22Rv1 (cell line): ENCODE data around the gene ABCB8.

Experiments
- H3K27ac ChIP-seq: fragments of 450-650 bp; 2 replicates; pipeline ENCODE4 v1.5.1; 2017
- ZFX ChIP-seq: fragments of 450-650 bp; IDR thresholded peaks from 2 replicates; pipeline ENCODE4 v1.6.1; 2017; ENCODE audit warnings: antibody characterized with exemption, borderline replicate concordance
- TF ChIP-seq, protein P1 (sequence below): fragments of 450-650 bp; IDR thresholded peaks from 2 replicates; pipeline ENCODE4 v1.5.1; 2017; ENCODE audit warnings: mild to moderate bottlenecking

The ABCB8 gene

DNA sequence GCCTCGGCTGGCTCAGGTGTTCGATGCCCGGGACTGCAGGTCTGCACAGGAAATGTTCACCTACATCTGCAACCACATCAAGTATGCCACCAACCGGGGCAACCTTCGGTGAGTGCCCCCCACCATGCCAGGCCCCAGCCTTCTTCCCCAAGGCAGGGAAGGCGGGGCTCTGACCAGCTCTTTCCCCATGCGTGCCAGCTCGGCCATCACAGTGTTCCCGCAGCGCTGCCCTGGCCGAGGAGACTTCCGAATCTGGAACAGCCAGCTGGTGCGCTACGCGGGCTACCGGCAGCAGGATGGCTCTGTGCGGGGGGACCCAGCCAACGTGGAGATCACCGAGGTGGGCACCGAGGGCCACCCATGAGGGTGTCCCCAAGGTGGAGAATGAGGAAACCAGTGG lies 29.9 kb upstream of the ABCB8 start:
- H3K27ac ChIP-seq: no peak overlapping the region

DNA sequence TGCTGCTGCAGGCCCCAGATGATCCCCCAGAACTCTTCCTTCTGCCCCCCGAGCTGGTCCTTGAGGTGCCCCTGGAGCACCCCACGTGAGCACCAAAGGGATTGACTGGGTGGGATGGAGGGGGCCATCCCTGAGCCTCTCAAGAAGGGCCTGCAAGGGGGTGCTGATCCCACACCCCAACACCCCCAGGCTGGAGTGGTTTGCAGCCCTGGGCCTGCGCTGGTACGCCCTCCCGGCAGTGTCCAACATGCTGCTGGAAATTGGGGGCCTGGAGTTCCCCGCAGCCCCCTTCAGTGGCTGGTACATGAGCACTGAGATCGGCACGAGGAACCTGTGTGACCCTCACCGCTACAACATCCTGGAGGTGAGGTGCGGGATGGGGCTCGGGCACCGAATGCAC lies 29.2 kb upstream of the ABCB8 start:
- TF ChIP-seq, protein P1, sequence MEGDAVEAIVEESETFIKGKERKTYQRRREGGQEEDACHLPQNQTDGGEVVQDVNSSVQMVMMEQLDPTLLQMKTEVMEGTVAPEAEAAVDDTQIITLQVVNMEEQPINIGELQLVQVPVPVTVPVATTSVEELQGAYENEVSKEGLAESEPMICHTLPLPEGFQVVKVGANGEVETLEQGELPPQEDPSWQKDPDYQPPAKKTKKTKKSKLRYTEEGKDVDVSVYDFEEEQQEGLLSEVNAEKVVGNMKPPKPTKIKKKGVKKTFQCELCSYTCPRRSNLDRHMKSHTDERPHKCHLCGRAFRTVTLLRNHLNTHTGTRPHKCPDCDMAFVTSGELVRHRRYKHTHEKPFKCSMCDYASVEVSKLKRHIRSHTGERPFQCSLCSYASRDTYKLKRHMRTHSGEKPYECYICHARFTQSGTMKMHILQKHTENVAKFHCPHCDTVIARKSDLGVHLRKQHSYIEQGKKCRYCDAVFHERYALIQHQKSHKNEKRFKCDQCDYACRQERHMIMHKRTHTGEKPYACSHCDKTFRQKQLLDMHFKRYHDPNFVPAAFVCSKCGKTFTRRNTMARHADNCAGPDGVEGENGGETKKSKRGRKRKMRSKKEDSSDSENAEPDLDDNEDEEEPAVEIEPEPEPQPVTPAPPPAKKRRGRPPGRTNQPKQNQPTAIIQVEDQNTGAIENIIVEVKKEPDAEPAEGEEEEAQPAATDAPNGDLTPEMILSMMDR: no peak
- no peak for TF ChIP-seq ZFX
- H3K27ac ChIP-seq: no peak overlapping the region

More for the DNA sequence above, 29.9 kb upstream of the ABCB8 start:
- no peak for TF ChIP-seq ZFX
- TF ChIP-seq, protein P1: no peak

DNA sequence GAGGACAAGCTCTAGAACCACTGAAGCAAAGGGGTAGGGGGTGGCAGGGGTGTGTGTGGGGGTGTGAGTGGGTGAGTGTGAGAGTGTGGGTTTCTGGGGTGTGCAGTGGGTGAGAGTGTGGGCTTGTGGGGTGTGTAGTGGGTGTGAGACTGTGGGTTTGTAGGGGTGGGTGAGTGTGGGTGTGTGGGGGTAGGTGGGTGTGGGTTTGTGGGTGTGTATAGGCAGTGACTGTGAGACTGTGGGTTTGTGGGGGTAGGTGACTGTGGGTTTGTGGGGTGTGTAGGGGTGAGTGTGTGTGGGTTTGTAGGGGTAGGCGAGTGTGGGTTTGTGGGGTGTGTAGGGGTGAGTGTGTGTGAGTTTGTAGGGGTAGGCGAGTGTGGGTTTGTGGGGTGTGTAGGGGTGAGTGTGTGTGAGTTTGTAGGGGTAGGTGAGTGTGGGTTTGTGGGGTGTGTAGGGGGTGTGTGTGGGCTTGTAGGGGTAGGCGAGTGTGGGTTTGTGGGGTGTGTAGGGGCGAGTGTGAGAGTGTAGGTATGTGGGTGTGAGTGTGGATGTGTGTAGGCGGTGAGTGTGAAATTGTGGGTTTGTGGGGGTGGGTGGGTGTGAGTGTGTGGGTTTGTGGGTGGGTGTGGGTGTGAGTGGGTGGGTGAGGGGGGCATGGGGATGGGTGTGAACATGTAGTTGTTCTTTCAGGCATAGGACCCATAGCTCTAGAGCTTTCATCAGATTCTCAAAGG lies 28.6 kb upstream of the ABCB8 start:
- TF ChIP-seq, protein P1: no peak
- TF ChIP-seq ZFX: no peak
- H3K27ac ChIP-seq: no peak overlapping the region

DNA sequence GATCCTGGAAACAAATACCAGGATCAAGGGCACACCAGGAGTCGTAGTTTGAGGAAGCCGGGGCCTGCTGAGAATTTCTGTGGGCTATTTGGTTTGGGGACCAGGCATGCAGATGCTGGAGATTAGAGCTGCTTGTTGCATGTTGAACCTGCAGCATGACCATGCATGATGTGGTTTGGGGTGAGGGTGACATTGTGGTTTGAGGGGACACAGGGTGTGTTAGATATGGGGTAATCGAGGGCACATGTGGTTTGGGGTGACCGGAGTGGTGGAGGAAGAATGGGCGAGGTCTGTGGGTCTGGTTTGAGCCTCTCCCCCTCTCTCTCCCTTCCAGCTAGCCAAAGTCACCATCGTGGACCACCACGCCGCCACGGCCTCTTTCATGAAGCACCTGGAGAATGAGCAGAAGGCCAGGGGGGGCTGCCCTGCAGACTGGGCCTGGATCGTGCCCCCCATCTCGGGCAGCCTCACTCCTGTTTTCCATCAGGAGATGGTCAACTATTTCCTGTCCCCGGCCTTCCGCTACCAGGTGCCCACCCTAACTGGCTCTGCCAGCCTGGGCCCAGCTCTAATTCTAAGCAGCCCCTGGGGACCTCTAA lies 27.3 kb upstream of the ABCB8 start:
- no peak for TF ChIP-seq ZFX
- TF ChIP-seq, protein P1: no peak
- no peak overlapping the region for H3K27ac ChIP-seq

DNA sequence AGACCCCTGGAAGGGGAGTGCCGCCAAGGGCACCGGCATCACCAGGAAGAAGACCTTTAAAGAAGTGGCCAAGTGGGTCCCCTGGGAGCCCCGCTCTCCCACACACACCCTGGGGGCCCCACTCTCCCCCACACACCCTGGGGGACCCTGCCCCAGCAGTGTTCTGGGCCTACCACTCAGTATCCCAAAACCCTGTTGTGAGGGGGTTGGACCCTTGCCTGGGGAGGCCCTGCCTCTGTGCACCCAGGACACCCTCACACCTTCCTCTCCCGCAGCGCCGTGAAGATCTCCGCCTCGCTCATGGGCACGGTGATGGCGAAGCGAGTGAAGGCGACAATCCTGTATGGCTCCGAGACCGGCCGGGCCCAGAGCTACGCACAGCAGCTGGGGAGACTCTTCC lies 26.7 kb upstream of the ABCB8 start:
- no peak overlapping the region for H3K27ac ChIP-seq
- no peak for TF ChIP-seq ZFX
- TF ChIP-seq, protein P1: no peak

DNA sequence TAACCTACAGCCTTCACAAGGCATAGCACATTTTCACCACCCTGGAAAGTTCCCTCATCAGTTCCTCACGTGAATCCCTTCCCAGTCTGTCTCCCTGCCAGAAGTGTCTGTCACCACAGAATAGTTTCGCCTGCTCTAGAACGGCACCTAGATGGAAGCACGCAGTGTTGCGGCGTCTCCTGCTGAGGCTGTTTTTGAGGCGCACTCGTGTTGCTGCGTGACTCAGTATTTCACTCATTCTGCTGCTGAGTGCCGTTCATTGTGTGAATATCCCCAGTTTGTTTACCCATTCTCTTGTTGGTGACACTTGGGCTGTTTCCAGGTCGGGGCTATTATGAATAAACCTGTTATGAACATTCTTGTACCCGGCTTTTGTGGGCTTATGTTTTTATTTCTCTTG lies 24.7 kb upstream of the ABCB8 start:
- TF ChIP-seq, protein P1: no peak
- TF ChIP-seq ZFX: no peak
- H3K27ac ChIP-seq: no peak overlapping the region

DNA sequence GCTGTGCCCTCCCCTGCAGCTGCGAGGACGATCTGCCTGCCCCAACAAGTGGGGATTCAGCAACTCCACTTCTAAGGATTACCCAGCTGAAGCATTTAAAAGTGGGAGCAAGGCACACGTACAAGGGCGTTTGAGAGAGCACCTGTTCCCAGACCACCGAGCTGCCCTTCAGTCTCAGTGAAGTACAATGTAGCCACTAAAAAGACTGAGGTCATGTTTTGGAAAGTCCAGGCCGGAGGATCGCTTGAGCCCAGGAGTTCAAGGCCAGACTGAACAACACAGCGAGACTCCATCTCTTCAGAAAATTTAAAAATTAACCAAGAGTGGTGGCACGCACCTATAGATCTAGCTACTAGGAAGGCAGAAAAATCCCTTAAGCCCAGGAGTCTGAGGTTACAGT lies 22.7 kb upstream of the ABCB8 start:
- H3K27ac ChIP-seq: no peak overlapping the region
- TF ChIP-seq, protein P1: no peak
- TF ChIP-seq ZFX: no peak
